Upper lobe of left lung (tissue), 6 donors: ENCODE measurements around the gene ACVR2A. TPM values are rescaled to one million over a fixed set of nuclear protein-coding genes. Genes with fewer than 3 reads are reported as not detected.

ENCODE experiments used
- ATAC-seq, 2 donors: fragments of 200-7000 bp; cut with Tn5 transposase; one replicate each; pipeline ENCODE4 v1.9.1; 2022; ENCODE audit warnings: mild to moderate bottlenecking in 2 of 2, moderate library complexity in 2 of 2; ENCODE audit not compliant: low FRiP score in 2 of 2
- DNase-seq, 2 donors: peaks; one replicate each; pipeline ENCODE4 v3.0.0-alpha.2; 2019 to 2020
- H3K27ac ChIP-seq, 4 donors: fragments of 200-600 bp; sonication (generic); one replicate each; pipeline ENCODE4 v1.5.1; 2016 to 2019
- H3K27me3 ChIP-seq, 4 donors: fragments of 200-600 bp; sonication (generic); one replicate each; pipeline ENCODE4 v1.5.1; 2017 to 2019
- H3K36me3 ChIP-seq, 4 donors: fragments of 200-600 bp; sonication (generic); one replicate each; pipeline ENCODE4 v1.5.1; 2016 to 2019
- H3K4me1 ChIP-seq, 4 donors: fragments of 200-600 bp; sonication (generic); one replicate each; pipeline ENCODE4 v1.5.1; 2018 to 2019
- H3K4me3 ChIP-seq, 4 donors: fragments of 200-600 bp; sonication (generic); one replicate each; pipeline ENCODE4 v1.5.1; 2017 to 2019; ENCODE audit warnings: mild to moderate bottlenecking in 2 of 4, moderate library complexity in 1 of 4
- H3K9me3 ChIP-seq, 4 donors: fragments of 200-600 bp; sonication (generic); one replicate each; pipeline ENCODE4 v1.5.1; 2018 to 2019
- CTCF ChIP-seq, 6 experiments: fragments of 450-650 bp in 4 of 6; fragments of 200-600 bp in 2 of 6; sonication (generic) in 2 of 6; IDR thresholded peaks; one replicate each; pipeline ENCODE4 v1.5.1; 2016 to 2019; ENCODE audit warnings: antibody characterized with exemption in 6 of 6
- EP300 ChIP-seq, 4 donors: sonication (generic); formaldehyde crosslinking; IDR thresholded peaks; one replicate each; pipeline ENCODE4 v1.5.1; 2017; ENCODE audit warnings: antibody characterized with exemption in 4 of 4, control low read depth in 2 of 4
- POLR2A ChIP-seq, 4 donors: fragments of 450-650 bp; IDR thresholded peaks; one replicate each; pipeline ENCODE4 v1.5.1; 2016 to 2017; ENCODE audit warnings: antibody characterized with exemption in 4 of 4, mild to moderate bottlenecking in 2 of 4
- POLR2AphosphoS5 ChIP-seq, 2 donors: sonication (generic); formaldehyde crosslinking; IDR thresholded peaks; one replicate each; pipeline ENCODE4 v1.5.1; 2017; ENCODE audit warnings: antibody characterized with exemption in 2 of 2
- WGBS, 2 donors: methylation state at CpG; one replicate each; pipeline ENCODE4 v1.1.5; 2017 to 2018; 5-methylcytosine and 5-hydroxymethylcytosine counted together
- total RNA-seq, 6 donors: library from RNA; depleted of rRNA in 4 of 6; stranded (reverse); fragments of >200 nt in 4 of 6; gene quantifications; one replicate each; pipeline versions ENCODE4 v1.1.0 to v1.2.1, GENCODE V29; 2016 to 2021
- donor health status: DM: no; HTN: no; CAD: no; lungs with moderate emphysema.
- donor health status: DM: no; HTN: yes; CAD: no; lungs with severe emphysema.

The ACVR2A gene
- total RNA-seq, 6 donors from 2014 or later: 5.5 to 34.5 (median 11.0) TPM

GRCh38 chr2:147909178-147909577, 64.3 kb downstream of the ACVR2A start:
- no peaks in the 10 kb centered on the region for H3K27me3 ChIP-seq
- no peaks in the 10 kb centered on the region for H3K9me3 ChIP-seq
- peaks cover 4 to 14% (median 7%) of the 10 kb centered on the region in 4 donors for H3K4me1 ChIP-seq
- ATAC-seq (no peak), DNase-seq (no peak)
- H3K27ac ChIP-seq: no peak overlapping the region
- no peaks in the 10 kb centered on the region for H3K36me3 ChIP-seq
- H3K4me3 ChIP-seq: no peak overlapping the region
- WGBS, 2 donors: 95 to 98% methylated on average over 2 of the region's 2 CpGs
- no peak for TF ChIP-seq EP300 (IDR thresholded peaks at IDR 0.05)
- TF ChIP-seq POLR2A (IDR thresholded peaks at IDR 0.05): no peak
- TF ChIP-seq CTCF (IDR thresholded peaks at IDR 0.05): no peak
- no peak for TF ChIP-seq POLR2AphosphoS5 (IDR thresholded peaks at IDR 0.05)

- Histone ChIP-seq H3K9me3 (no peaks in the 10 kb centered on the region), H3K27me3 (no peaks in the 10 kb centered on the region), H3K36me3 (peaks cover 0 to 1% (median 0%) of the 10 kb centered on the region in 4 donors), H3K27ac (no peak overlapping the region), H3K4me1 (peaks cover 4 to 17% (median 9%) of the 10 kb centered on the region in 4 donors), H3K4me3 (no peak overlapping the region)
- 0 to 2% methylated on average over 2 of the region's 2 CpGs for WGBS, 2 donors
- peak in 1 of 2 donors; percentile 67 for ATAC-seq
- no peak for DNase-seq
- TF ChIP-seq EP300 (IDR thresholded peaks at IDR 0.05) (no peak), POLR2A (IDR thresholded peaks at IDR 0.05) (no peak), CTCF (IDR thresholded peaks at IDR 0.05) (peak; percentile 56 to 72 (median 68))
These were observed 66.2 kb downstream of the ACVR2A start for GRCh38 chr2:147910990-147911473.

- Histone ChIP-seq H3K36me3 (peaks cover 0 to 24% (median 0%) of the 10 kb centered on the region in 4 donors), H3K27ac (no peak overlapping the region), H3K9me3 (no peaks in the 10 kb centered on the region), H3K4me3 (no peak overlapping the region), H3K27me3 (no peaks in the 10 kb centered on the region), H3K4me1 (peaks cover 4 to 17% (median 9%) of the 10 kb centered on the region in 4 donors)
- DNase-seq: no peak
- TF ChIP-seq POLR2A (IDR thresholded peaks at IDR 0.05) (no peak), POLR2AphosphoS5 (IDR thresholded peaks at IDR 0.05) (no peak), CTCF (IDR thresholded peaks at IDR 0.05) (no peak)
- 17 to 27% methylated on average over 3 of the region's 3 CpGs for WGBS, 2 donors
- ATAC-seq: peak in 1 of 2 donors; percentile 47
These were observed 69.1 kb downstream of the ACVR2A start for GRCh38 chr2:147913701-147914480.

- H3K27ac ChIP-seq: no peak overlapping the region
- DNase-seq (no peak), ATAC-seq (no peak)
These were observed 71.2 kb downstream of the ACVR2A start for GRCh38 chr2:147916067-147916466.

More at GRCh38 chr2:147916067-147916466, 71.2 kb downstream of the ACVR2A start:
- Histone ChIP-seq H3K4me1 (peaks cover 0 to 13% (median 7%) of the 10 kb centered on the region in 4 donors), H3K9me3 (no peaks in the 10 kb centered on the region), H3K4me3 (no peak overlapping the region), H3K36me3 (peaks cover 0 to 35% (median 0%) of the 10 kb centered on the region in 4 donors), H3K27me3 (no peaks in the 10 kb centered on the region)
- 90 to 94% methylated on average over 2 of the region's 2 CpGs for WGBS, 2 donors
- TF ChIP-seq POLR2A (IDR thresholded peaks at IDR 0.05) (no peak), CTCF (IDR thresholded peaks at IDR 0.05) (no peak), POLR2AphosphoS5 (IDR thresholded peaks at IDR 0.05) (no peak), EP300 (IDR thresholded peaks at IDR 0.05) (no peak)
